CD4-positive, alpha-beta T cell (primary cell): ENCODE data around the gene ESYT1. TPM values are rescaled to one million over a fixed set of nuclear protein-coding genes. Genes with fewer than 3 reads are reported as not detected.

ENCODE experiments used
- ATAC-seq: fragments of 200-7000 bp; cut with Tn5 transposase; one replicate; pipeline ENCODE4 v1.10.0; 2022; ENCODE audit warnings: mild to moderate bottlenecking; ENCODE audit not compliant: poor library complexity
- CTCF ChIA-PET: fragments of 350-600 bp; sonication (Branson Sonifier 250); formaldehyde crosslinking; loops from one replicate; lab custom pipeline; 2021; ENCODE audit warnings: antibody characterized with exemption, inconsistent platforms; lab: Charles Lee
- POLR2A ChIA-PET: fragments of 350-600 bp; sonication (Branson Sonifier 250); formaldehyde crosslinking; loops from one replicate; lab custom pipeline; 2021; ENCODE audit warnings: antibody characterized with exemption, inconsistent platforms; lab: Charles Lee
- DNase-seq, 14 experiments: peaks; one replicate each; pipeline ENCODE4 v3.0.0-alpha.2; 2013 to 2020; ENCODE audit warnings: mixed read lengths in 2 of 14
- H3K27ac ChIP-seq, 2 donors: one replicate each; pipeline versions ENCODE4 v1.5.1 to v1.7.0; 2013; ENCODE audit warnings: low read length in 2 of 2, low read depth in 1 of 2, mild to moderate bottlenecking in 1 of 2
- H3K27me3 ChIP-seq, 2 experiments: 1 replicate in 1 of 2; 2 replicates in 1 of 2; pipeline versions ENCODE4 v1.6.1 to v1.7.0; 2013; ENCODE audit warnings: low read length in 2 of 2, control low read depth in 1 of 2, mild to moderate bottlenecking in 1 of 2, moderate library complexity in 1 of 2; ENCODE audit not compliant: insufficient read depth in 2 of 2, control insufficient read depth in 1 of 2
- H3K36me3 ChIP-seq: one replicate; pipeline ENCODE4 v1.6.1; 2013; ENCODE audit warnings: low read length, control low read depth; ENCODE audit not compliant: insufficient read depth
- H3K4me1 ChIP-seq: one replicate; pipeline ENCODE4 v1.6.1; 2013; ENCODE audit warnings: low read length, control low read depth; ENCODE audit not compliant: insufficient read depth
- H3K4me3 ChIP-seq: one replicate; pipeline ENCODE4 v1.5.1; 2013; ENCODE audit warnings: mild to moderate bottlenecking, low read length, moderate library complexity
- H3K9me3 ChIP-seq, 2 experiments: 1 replicate in 1 of 2; 2 replicates in 1 of 2; pipeline versions ENCODE4 v1.6.1 to v1.7.0; 2013; ENCODE audit warnings: low read length in 2 of 2, mild to moderate bottlenecking in 2 of 2, control low read depth in 1 of 2, moderate library complexity in 1 of 2; ENCODE audit not compliant: control insufficient read depth in 1 of 2, insufficient read depth in 1 of 2
- H3K27ac Mint-ChIP-seq: one replicate; pipeline ENCODE4 v1.8.0; 2020; ENCODE audit warnings: mixed read lengths
- H3K27me3 Mint-ChIP-seq: one replicate; pipeline ENCODE4 v1.8.0; 2021; ENCODE audit warnings: mixed read lengths
- H3K36me3 Mint-ChIP-seq: one replicate; pipeline ENCODE4 v1.8.0; 2021; ENCODE audit warnings: low read depth, mixed read lengths
- H3K4me1 Mint-ChIP-seq: one replicate; pipeline ENCODE4 v1.8.0; 2021; ENCODE audit warnings: low read depth, mixed read lengths
- H3K4me3 Mint-ChIP-seq: one replicate; pipeline ENCODE4 v1.8.0; 2020; ENCODE audit warnings: mild to moderate bottlenecking, mixed read lengths
- H3K9me3 Mint-ChIP-seq: one replicate; pipeline ENCODE4 v1.8.0; 2020; ENCODE audit warnings: mixed read lengths
- intact Hi-C, 2 experiments: fragments of 100-400 bp; cut with DNase I in 1 of 2; cut with micrococcal nuclease in 1 of 2; formaldehyde crosslinking; loops; one replicate each; pipeline versions ENCODE4 v1.15.1 to v1.9.0; 2023 to 2025; cut with DNase I, micrococcal nuclease
- total RNA-seq, 174 experiments: library from RNA in 2 of 174; stranded (reverse) in 2 of 174; gene quantifications; one replicate each; pipeline ENCODE4 v1.2.3 and lab custom pipeline; 2021 to 2026
- TF ChIP-seq, protein P1 (sequence below): fragments of 200-600 bp; IDR thresholded peaks from one replicate; pipeline ENCODE4 v1.8.0; 2022; ENCODE audit warnings: antibody characterized with exemption, mild to moderate bottlenecking

Gene ESYT1
- total RNA-seq, 2 experiments from 2014 or later: 88.5 to 90.3 TPM

DNA sequence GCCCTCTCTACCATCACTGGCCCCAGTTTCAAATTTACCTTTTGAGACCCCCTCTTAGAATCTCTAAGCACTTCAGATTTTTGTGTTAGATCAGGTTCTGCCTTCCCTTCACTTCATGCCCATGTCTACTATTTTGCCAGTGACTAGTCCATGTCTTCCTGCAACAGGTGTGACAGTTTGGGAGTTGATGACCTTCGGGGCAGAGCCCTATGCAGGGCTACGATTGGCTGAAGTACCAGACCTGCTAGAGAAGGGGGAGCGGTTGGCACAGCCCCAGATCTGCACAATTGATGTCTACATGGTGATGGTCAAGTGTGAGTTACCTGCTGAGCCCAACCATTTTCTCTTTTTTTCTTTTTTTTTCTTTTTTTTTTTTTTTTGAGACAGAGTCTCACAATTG lies 29.5 kb upstream of the ESYT1 start:
- POLR2A ChIA-PET: no interaction called here
- H3K4me3 ChIP-seq: no peak overlapping the region
- DNase-seq: no peak
- H3K4me1 ChIP-seq: peaks cover 25% of the 10 kb centered on the region
- no peak for ATAC-seq
- intact Hi-C loops: no loop called here
- no peak overlapping the region for H3K27ac ChIP-seq
- no peak overlapping the region for H3K27ac Mint-ChIP-seq
- H3K27me3 Mint-ChIP-seq: no peaks in the 10 kb centered on the region
- H3K4me1 Mint-ChIP-seq: peaks cover 34% of the 10 kb centered on the region
- CTCF ChIA-PET: no interaction called here
- H3K36me3 ChIP-seq: no peaks in the 10 kb centered on the region
- TF ChIP-seq, protein P1, sequence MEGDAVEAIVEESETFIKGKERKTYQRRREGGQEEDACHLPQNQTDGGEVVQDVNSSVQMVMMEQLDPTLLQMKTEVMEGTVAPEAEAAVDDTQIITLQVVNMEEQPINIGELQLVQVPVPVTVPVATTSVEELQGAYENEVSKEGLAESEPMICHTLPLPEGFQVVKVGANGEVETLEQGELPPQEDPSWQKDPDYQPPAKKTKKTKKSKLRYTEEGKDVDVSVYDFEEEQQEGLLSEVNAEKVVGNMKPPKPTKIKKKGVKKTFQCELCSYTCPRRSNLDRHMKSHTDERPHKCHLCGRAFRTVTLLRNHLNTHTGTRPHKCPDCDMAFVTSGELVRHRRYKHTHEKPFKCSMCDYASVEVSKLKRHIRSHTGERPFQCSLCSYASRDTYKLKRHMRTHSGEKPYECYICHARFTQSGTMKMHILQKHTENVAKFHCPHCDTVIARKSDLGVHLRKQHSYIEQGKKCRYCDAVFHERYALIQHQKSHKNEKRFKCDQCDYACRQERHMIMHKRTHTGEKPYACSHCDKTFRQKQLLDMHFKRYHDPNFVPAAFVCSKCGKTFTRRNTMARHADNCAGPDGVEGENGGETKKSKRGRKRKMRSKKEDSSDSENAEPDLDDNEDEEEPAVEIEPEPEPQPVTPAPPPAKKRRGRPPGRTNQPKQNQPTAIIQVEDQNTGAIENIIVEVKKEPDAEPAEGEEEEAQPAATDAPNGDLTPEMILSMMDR: no peak
- H3K27me3 ChIP-seq: no peaks in the 10 kb centered on the region
- H3K9me3 ChIP-seq: no peaks in the 10 kb centered on the region
- H3K4me3 Mint-ChIP-seq: no peak overlapping the region
- no peaks in the 10 kb centered on the region for H3K36me3 Mint-ChIP-seq
- no peaks in the 10 kb centered on the region for H3K9me3 Mint-ChIP-seq

DNA sequence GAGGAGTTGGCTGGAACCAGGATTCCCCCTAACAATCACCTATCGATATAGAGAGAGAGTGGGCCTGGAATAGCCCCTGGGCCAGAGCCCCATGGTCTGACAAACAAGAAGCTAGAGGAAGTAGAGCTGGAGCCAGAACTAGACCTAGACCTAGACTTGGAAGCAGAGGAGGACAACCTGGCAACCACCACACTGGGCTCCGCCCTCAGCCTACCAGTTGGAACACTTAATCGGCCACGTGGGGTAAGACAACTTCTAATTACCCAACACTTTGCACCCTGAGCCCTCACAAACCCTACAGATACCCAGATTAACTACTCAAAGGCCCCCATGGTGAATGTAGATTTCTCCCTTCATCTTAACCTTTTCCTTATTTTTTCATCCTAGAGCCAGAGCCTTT lies 28.3 kb upstream of the ESYT1 start:
- Histone ChIP-seq H3K4me1 (peaks cover 33% of the 10 kb centered on the region), H3K36me3 (no peaks in the 10 kb centered on the region), H3K27ac (no peak overlapping the region), H3K27me3 (no peaks in the 10 kb centered on the region), H3K9me3 (no peaks in the 10 kb centered on the region), H3K4me3 (no peak overlapping the region)
- no peaks in the 10 kb centered on the region for H3K27me3 Mint-ChIP-seq
- CTCF ChIA-PET: no interaction called here
- H3K36me3 Mint-ChIP-seq: peaks cover 11% of the 10 kb centered on the region
- peaks cover 45% of the 10 kb centered on the region for H3K4me1 Mint-ChIP-seq
- DNase-seq (no peak), ATAC-seq (no peak)
- H3K27ac Mint-ChIP-seq: peak overlapping the region; percentile 73
- H3K4me3 Mint-ChIP-seq: peak overlapping the region; percentile 16
- intact Hi-C loops: loop anchor here (2.0 to 10.0 kb wide), 3 partner anchors 17 to 365 kb away; partner anchors contain the start of gene DNAJC14 (in 1 of the 2)
- no peaks in the 10 kb centered on the region for H3K9me3 Mint-ChIP-seq
- POLR2A ChIA-PET: no interaction called here
- TF ChIP-seq, protein P1: no peak

DNA sequence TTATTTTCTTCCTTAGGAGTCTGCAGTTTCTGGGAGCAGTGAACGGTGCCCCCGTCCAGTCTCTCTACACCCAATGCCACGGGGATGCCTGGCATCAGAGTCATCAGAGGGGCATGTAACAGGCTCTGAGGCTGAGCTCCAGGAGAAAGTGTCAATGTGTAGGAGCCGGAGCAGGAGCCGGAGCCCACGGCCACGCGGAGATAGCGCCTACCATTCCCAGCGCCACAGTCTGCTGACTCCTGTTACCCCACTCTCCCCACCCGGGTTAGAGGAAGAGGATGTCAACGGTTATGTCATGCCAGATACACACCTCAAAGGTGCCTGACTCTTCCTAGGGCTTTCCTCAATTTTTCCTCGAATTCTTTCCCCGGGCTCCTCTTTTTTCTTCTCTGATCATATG lies 27.0 kb upstream of the ESYT1 start:
- H3K27me3 ChIP-seq: no peaks in the 10 kb centered on the region
- CTCF ChIA-PET: interaction anchor here (0.7 kb wide), 1 partner anchor 376 kb away, joined by 3 read pairs; no protein-coding TSS in a partner anchor
- ATAC-seq: no peak
- H3K36me3 Mint-ChIP-seq: peaks cover 19% of the 10 kb centered on the region
- no peak for DNase-seq
- H3K4me1 ChIP-seq: peaks cover 44% of the 10 kb centered on the region
- intact Hi-C loops: loop anchor here (2.0 to 10.0 kb wide), 3 partner anchors 18 to 366 kb away; partner anchors contain the start of gene DNAJC14 (in 1 of the 2)
- no peaks in the 10 kb centered on the region for H3K9me3 Mint-ChIP-seq
- no peak overlapping the region for H3K4me3 ChIP-seq
- H3K4me3 Mint-ChIP-seq: no peak overlapping the region
- H3K27ac Mint-ChIP-seq: peak overlapping the region; percentile 100
- POLR2A ChIA-PET: interaction anchor here (6.3 kb wide), 1 partner anchor 16 kb away, joined by 233 read pairs; the partner anchor contains the start of genes RPL41 and ZC3H10
- no peaks in the 10 kb centered on the region for H3K9me3 ChIP-seq
- H3K27me3 Mint-ChIP-seq: no peaks in the 10 kb centered on the region
- TF ChIP-seq, protein P1: no peak
- no peaks in the 10 kb centered on the region for H3K36me3 ChIP-seq
- peaks cover 56% of the 10 kb centered on the region for H3K4me1 Mint-ChIP-seq
- no peak overlapping the region for H3K27ac ChIP-seq
